Stomach (tissue), 9 donors: ENCODE results near the gene POLA1. TPM values are rescaled to one million over a fixed set of nuclear protein-coding genes. Genes with fewer than 3 reads are reported as not detected.

Experiments used
- DNase-seq, 2 donors: peaks; one replicate each; pipeline versions ENCODE4 v3.0.0 to v3.0.0-alpha.2; 2013 to 2019
- H3K27ac ChIP-seq, 5 donors: fragments of 200-600 bp in 4 of 5; sonication (generic) in 4 of 5; one replicate each; pipeline ENCODE4 v1.5.1; 2013 to 2019; ENCODE audit warnings: mild to moderate bottlenecking in 1 of 5, moderate library complexity in 1 of 5
- H3K27me3 ChIP-seq, 3 donors: fragments of 200-600 bp; sonication (generic); one replicate each; pipeline ENCODE4 v1.5.1; 2017 to 2019; ENCODE audit warnings: mixed run types in 1 of 3
- H3K36me3 ChIP-seq, 4 donors: fragments of 200-600 bp; sonication (generic); 1 replicate in 3 of 4; 2 replicates in 1 of 4; pipeline ENCODE4 v1.5.1; 2016 to 2019
- H3K4me1 ChIP-seq, 4 donors: fragments of 200-600 bp; sonication (generic); one replicate each; pipeline ENCODE4 v1.5.1; 2016 to 2019
- H3K4me3 ChIP-seq, 4 donors: fragments of 200-600 bp; sonication (generic) in 3 of 4; one replicate each; pipeline ENCODE4 v1.5.1; 2016 to 2019; ENCODE audit warnings: mild to moderate bottlenecking in 1 of 4
- H3K9me3 ChIP-seq, 4 donors: fragments of 200-600 bp; sonication (generic); one replicate each; pipeline ENCODE4 v1.5.1; 2016 to 2019
- EP300 ChIP-seq: sonication (generic); formaldehyde crosslinking; IDR thresholded peaks from one replicate; pipeline ENCODE4 v1.6.1; 2017; ENCODE audit warnings: antibody characterized with exemption
- POLR2A ChIP-seq, 4 donors: fragments of 450-650 bp; IDR thresholded peaks; one replicate each; pipeline ENCODE4 v1.6.1; 2016; ENCODE audit warnings: antibody characterized with exemption in 4 of 4, control low read depth in 2 of 4, mild to moderate bottlenecking in 1 of 4, moderate library complexity in 1 of 4
- POLR2AphosphoS5 ChIP-seq, 3 donors: sonication (generic); formaldehyde crosslinking; IDR thresholded peaks; one replicate each; pipeline ENCODE4 v1.6.1; 2016; ENCODE audit warnings: antibody characterized with exemption in 3 of 3
- WGBS, 5 donors: extraction: QIAGEN DNeasy Blood & Tissue Kit in 3 of 5; methylation state at CpG; one replicate each; pipeline versions ENCODE4 v1.1.5 to v1.1.7; 2013 to 2018; 5-methylcytosine and 5-hydroxymethylcytosine counted together
- intact Hi-C: fragments of 100-400 bp; cut with DNase I; formaldehyde crosslinking; loops from one replicate; pipeline ENCODE4 v1.15.1; 2023; ENCODE audit warnings: low total_unique reads
- polyA plus RNA-seq, 3 donors: library from polyadenylated mRNA; stranded (reverse); fragments of 200-250 nt; gene quantifications; one replicate each; pipeline ENCODE4 v1.2.3, GENCODE V29; 2013
- total RNA-seq, 5 donors: library from RNA; depleted of rRNA; stranded (reverse); fragments of >200 nt; gene quantifications; one replicate each; pipeline versions ENCODE4 v1.1.0 to v1.2.3, GENCODE V29; 2014 to 2016
- TF ChIP-seq, protein P1 (sequence below), 7 experiments: fragments of 450-650 bp in 4 of 7; fragments of 200-600 bp in 3 of 7; sonication (generic) in 3 of 7; IDR thresholded peaks; one replicate each; pipeline ENCODE4 v1.5.1; 2016 to 2019; ENCODE audit warnings: antibody characterized with exemption in 7 of 7, control low read depth in 2 of 7, mild to moderate bottlenecking in 1 of 7
- donor health status: healthy with polysubstance abuse.
- donor health status: Bipolar disorder and iron deficiency.
- donor health status: healthy.

POLA1 gene
- total and polyA plus RNA-seq, 8 donors, result 2.7 to 32.9 (median 8.9) TPM

DNA sequence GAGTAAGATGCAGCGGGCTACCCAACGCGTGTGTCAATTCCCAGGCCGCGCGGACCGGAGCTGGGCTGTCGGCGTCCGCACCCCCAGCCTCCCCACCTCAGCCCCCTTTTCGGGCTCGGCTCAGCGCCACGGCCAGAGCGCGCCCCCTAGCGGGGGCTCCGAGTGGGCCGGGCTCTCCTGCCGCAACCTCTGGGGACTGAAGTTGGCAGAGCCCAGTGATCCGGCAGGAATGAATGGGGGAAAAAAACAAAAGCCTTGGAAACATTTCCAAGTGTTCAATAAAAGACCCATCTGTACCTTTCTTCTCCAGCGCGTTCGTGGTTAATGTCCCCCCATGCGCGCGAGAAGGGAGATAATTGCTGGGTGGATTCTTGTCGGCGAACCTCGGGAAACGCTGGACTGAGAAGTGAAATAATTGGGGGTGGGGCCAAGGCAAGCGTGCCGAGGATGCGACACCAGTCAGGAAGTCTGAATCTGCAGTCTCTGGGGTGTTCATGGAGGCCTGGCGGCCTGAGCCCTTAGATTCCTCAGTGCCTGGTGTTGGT lies 327.3 kb downstream of the POLA1 start:
- WGBS, 5 donors, result 2 to 29% (median 5%) methylated on average over 10 to 35 of the region's 35 CpGs
- Histone ChIP-seq H3K27ac (no peak overlapping the region), H3K4me3 (peak overlapping the region in 2 of 4 donors; percentile 17 to 36), H3K36me3 (no peaks in the 10 kb centered on the region), H3K9me3 (peaks cover 0 to 7% (median 2%) of the 10 kb centered on the region in 4 donors), H3K4me1 (peaks cover 0 to 30% (median 16%) of the 10 kb centered on the region in 4 donors), H3K27me3 (peaks cover 39 to 98% (median 85%) of the 10 kb centered on the region in 3 donors)
- intact Hi-C loops, result no loop called here
- no peak for TF ChIP-seq EP300
- TF ChIP-seq, protein P1, sequence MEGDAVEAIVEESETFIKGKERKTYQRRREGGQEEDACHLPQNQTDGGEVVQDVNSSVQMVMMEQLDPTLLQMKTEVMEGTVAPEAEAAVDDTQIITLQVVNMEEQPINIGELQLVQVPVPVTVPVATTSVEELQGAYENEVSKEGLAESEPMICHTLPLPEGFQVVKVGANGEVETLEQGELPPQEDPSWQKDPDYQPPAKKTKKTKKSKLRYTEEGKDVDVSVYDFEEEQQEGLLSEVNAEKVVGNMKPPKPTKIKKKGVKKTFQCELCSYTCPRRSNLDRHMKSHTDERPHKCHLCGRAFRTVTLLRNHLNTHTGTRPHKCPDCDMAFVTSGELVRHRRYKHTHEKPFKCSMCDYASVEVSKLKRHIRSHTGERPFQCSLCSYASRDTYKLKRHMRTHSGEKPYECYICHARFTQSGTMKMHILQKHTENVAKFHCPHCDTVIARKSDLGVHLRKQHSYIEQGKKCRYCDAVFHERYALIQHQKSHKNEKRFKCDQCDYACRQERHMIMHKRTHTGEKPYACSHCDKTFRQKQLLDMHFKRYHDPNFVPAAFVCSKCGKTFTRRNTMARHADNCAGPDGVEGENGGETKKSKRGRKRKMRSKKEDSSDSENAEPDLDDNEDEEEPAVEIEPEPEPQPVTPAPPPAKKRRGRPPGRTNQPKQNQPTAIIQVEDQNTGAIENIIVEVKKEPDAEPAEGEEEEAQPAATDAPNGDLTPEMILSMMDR (IDR thresholded peaks at IDR 0.05), result peak in 3 of 7 experiments; percentile 19 to 32 (median 24)
- DNase-seq, result peak in 1 of 2 donors; percentile 50

DNA sequence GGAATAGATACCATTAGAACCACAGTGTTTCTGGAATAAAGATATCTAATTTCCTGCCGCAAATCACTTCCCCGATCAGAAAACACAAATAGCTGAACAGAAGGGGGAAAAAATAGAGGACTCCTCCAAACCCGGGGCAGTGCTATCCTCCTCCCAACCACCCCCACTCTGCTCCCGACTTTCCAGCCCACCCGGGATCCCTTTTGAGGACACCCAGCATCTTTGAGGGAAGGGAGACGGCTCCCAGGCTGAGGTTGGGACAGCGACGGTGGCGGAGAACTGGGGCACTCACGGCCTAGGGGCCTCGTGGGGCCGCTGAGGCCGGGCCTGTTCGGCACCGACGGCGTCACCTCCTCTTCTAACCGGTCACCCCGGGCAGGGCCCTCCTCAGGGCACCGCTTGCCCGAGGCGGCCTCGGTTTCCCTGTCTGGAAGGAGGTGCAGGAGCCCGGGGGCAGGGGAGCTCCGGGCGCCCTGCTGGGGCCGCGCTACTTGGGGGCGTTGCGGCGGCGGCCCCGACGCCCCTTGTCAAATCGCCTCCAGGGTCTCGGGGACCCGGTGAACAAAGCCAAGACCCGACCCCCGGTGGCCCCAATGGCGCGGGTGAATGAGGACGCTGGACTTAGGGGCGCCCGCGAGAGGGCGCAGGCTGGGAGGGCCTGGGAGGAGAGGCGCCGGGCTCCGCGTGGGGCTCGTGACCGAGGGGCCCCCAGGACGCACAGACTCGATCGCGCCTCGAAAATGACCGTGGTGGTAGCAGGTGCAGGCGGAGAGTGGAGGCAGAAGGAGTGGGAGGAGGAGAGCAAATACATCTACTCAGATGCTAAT lies 329.0 kb downstream of the POLA1 start:
- intact Hi-C loops, result no loop called here

DNA sequence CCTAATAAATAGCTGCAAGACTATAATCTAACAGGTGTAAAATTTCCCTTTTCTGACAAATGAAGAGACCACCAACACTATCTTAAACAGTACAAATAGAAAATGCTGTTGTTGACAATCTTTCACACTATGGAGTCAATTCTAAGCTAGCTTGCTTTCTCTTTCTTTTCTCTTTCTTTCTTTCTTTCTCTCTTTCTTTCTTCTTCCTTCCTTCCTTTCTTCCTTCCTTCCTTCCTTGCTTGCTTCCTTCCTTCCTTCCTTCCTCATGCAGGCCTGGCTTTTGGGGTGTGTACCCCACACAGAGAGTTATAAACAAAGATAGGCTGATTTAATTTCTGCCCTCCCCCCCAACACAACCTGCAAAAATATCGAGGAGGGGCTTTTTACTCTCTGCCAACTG lies 330.2 kb downstream of the POLA1 start:
- intact Hi-C loops, result no loop called here
- no peak for DNase-seq
- TF ChIP-seq POLR2AphosphoS5 (IDR thresholded peaks at IDR 0.05) (no peak), EP300 (no peak), POLR2A (IDR thresholded peaks at IDR 0.05) (no peak)
- TF ChIP-seq, protein P1 (IDR thresholded peaks at IDR 0.05), result no peak
- WGBS, 5 donors, result 13 to 44% (median 25%) methylated on average over 1 of the region's 1 CpG
- Histone ChIP-seq H3K27ac (no peak overlapping the region), H3K9me3 (peaks cover 0 to 3% (median 0%) of the 10 kb centered on the region in 4 donors), H3K36me3 (no peaks in the 10 kb centered on the region), H3K27me3 (peaks cover 26 to 68% (median 58%) of the 10 kb centered on the region in 3 donors), H3K4me1 (peaks cover 0 to 21% (median 15%) of the 10 kb centered on the region in 4 donors), H3K4me3 (no peak overlapping the region)

More for the DNA sequence above, 329.0 kb downstream of the POLA1 start:
- TF ChIP-seq, protein P1 (IDR thresholded peaks at IDR 0.05), result no peak
- no peak for TF ChIP-seq EP300
- no peak for TF ChIP-seq POLR2A (IDR thresholded peaks at IDR 0.05)
- no peak for TF ChIP-seq POLR2AphosphoS5 (IDR thresholded peaks at IDR 0.05)
- WGBS, 5 donors, result 6 to 26% (median 9%) methylated on average over 24 to 58 of the region's 59 CpGs
- no peak for DNase-seq
- Histone ChIP-seq H3K27me3 (peaks cover 32 to 80% (median 67%) of the 10 kb centered on the region in 3 donors), H3K36me3 (no peaks in the 10 kb centered on the region), H3K4me3 (no peak overlapping the region), H3K4me1 (peaks cover 0 to 24% (median 15%) of the 10 kb centered on the region in 4 donors), H3K27ac (no peak overlapping the region), H3K9me3 (peaks cover 0 to 3% (median 0%) of the 10 kb centered on the region in 4 donors)

DNA sequence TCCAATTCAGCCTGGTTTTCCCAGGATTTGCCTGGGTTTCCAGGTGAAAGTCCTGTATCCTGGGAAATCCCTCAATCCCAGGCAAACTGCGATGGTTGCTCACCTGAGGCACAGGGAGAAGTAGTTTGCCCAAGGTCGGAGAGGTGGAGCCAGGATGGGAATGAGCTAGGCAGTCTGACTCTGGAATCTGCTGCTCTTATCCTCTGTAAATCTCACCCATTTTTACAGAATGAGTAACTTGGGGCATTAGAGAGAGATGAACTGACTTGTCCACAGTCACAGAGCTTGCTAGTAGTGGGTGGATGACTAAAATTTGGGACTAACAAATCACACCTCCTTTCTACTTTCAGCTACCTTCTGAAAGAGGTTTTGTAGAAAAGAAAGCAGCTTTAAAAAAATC lies 331.9 kb downstream of the POLA1 start:
- Histone ChIP-seq H3K36me3 (no peaks in the 10 kb centered on the region), H3K4me1 (peaks cover 0 to 12% (median 8%) of the 10 kb centered on the region in 4 donors), H3K27ac (no peak overlapping the region), H3K9me3 (peaks cover 0 to 3% (median 0%) of the 10 kb centered on the region in 4 donors), H3K27me3 (peaks cover 17 to 51% (median 45%) of the 10 kb centered on the region in 3 donors), H3K4me3 (no peak overlapping the region)
- 58 to 71% (median 64%) methylated on average over 2 of the region's 2 CpGs for WGBS, 5 donors
- DNase-seq, result no peak
- TF ChIP-seq POLR2AphosphoS5 (IDR thresholded peaks at IDR 0.05) (no peak), EP300 (no peak), POLR2A (IDR thresholded peaks at IDR 0.05) (no peak)
- TF ChIP-seq, protein P1 (IDR thresholded peaks at IDR 0.05), result no peak
- intact Hi-C loops, result no loop called here
